SK-N-SH (cell line): ENCODE measurements around the gene SPACA6. TPM values are rescaled to one million over a fixed set of nuclear protein-coding genes. Genes with fewer than 3 reads are reported as not detected.

Experiments
- CTCF ChIA-PET: fragments of 300-600, 350-600 bp; formaldehyde crosslinking; extraction: SDS; loops from one replicate; lab custom pipeline; 2021; lab: Yijun Ruan, JAX
- POLR2A ChIA-PET: fragments of 350-600 bp; sonication (Branson Sonifier 250); formaldehyde crosslinking; extraction: SDS; loops from one replicate; lab custom pipeline; 2020; ENCODE audit warnings: antibody characterized with exemption, inconsistent platforms; lab: Yijun Ruan, JAX
- DNase-seq: peaks from one replicate; pipeline ENCODE4 v3.0.0; 2012
- H2AFZ ChIP-seq: fragments of 200-600 bp; sonication (generic); 2 replicates; pipeline ENCODE4 v1.8.1; 2016; ENCODE audit warnings: antibody characterized with exemption, mild to moderate bottlenecking, low read depth
- H3F3A ChIP-seq: fragments of 200-600 bp; sonication (generic); replicated peaks from 2 replicates; pipeline ENCODE3; 2016; ENCODE audit warnings: antibody characterized with exemption, mild to moderate bottlenecking; ENCODE audit not compliant: insufficient read depth
- H3K27ac ChIP-seq, 2 experiments: fragments of 200-500 bp in 1 of 2; fragments of 200-600 bp in 1 of 2; sonication (Bioruptor generic) in 1 of 2; sonication (generic), shearing (Covaris generic) in 1 of 2; 2 replicates each; pipeline versions ENCODE4 v1.5.1 to v1.6.1; 2014 to 2016; ENCODE audit warnings: low read depth in 2 of 2, inconsistent platforms in 1 of 2, low read length in 1 of 2, mild to moderate bottlenecking in 1 of 2, mixed read lengths in 1 of 2
- H3K27me3 ChIP-seq: fragments of 200-600 bp; sonication (generic), shearing (Covaris generic); 2 replicates; pipeline ENCODE4 v1.6.1; 2016; ENCODE audit warnings: mixed run types; ENCODE audit not compliant: insufficient read depth
- H3K36me3 ChIP-seq, 2 experiments: fragments of 200-500 bp in 1 of 2; fragments of 200-600 bp in 1 of 2; sonication (Bioruptor generic) in 1 of 2; sonication (generic) in 1 of 2; replicated peaks in 1 of 2; 2 replicates each; pipeline versions ENCODE3 to v1.5.1; 2014 to 2016; ENCODE audit warnings: low read length in 1 of 2, mild to moderate bottlenecking in 1 of 2; ENCODE audit not compliant: insufficient read depth in 2 of 2, control insufficient read depth in 1 of 2
- H3K4me1 ChIP-seq, 2 experiments: fragments of 200-500 bp in 1 of 2; fragments of 200-600 bp in 1 of 2; sonication (Bioruptor generic) in 1 of 2; sonication (generic), shearing (Covaris generic) in 1 of 2; 2 replicates each; pipeline versions ENCODE4 v1.5.1 to v1.6.1; 2014 to 2016; ENCODE audit warnings: low read depth in 1 of 2, low read length in 1 of 2, mixed run types in 1 of 2; ENCODE audit not compliant: insufficient read depth in 2 of 2, control insufficient read depth in 1 of 2
- H3K4me2 ChIP-seq: fragments of 200-600 bp; sonication (generic), shearing (Covaris generic); 2 replicates; pipeline ENCODE4 v1.6.1; 2017; ENCODE audit warnings: mixed run types
- H3K4me3 ChIP-seq, 2 experiments: fragments of 200-500 bp in 1 of 2; fragments of 200-600 bp in 1 of 2; sonication (Bioruptor generic) in 1 of 2; sonication (generic), shearing (Covaris generic) in 1 of 2; 2 replicates each; pipeline versions ENCODE4 v1.5.1 to v1.8.1; 2014 to 2016; ENCODE audit warnings: low read depth in 2 of 2, inconsistent platforms in 1 of 2, low read length in 1 of 2, mild to moderate bottlenecking in 1 of 2, mixed read lengths in 1 of 2, moderate library complexity in 1 of 2
- H3K79me2 ChIP-seq: fragments of 200-600 bp; sonication (generic); 2 replicates; pipeline ENCODE4 v1.8.1; 2017; ENCODE audit warnings: mild to moderate bottlenecking; ENCODE audit not compliant: insufficient read depth
- H3K9ac ChIP-seq: fragments of 200-600 bp; sonication (generic); 2 replicates; pipeline ENCODE4 v1.6.1; 2017; ENCODE audit warnings: mixed run types
- H3K9me2 ChIP-seq: fragments of 200-600 bp; sonication (generic); 2 replicates; pipeline ENCODE4 v1.6.1; 2017; ENCODE audit warnings: mixed run types
- H3K9me3 ChIP-seq: fragments of 200-600 bp; sonication (generic); 2 replicates; pipeline ENCODE4 v1.6.1; 2017; ENCODE audit warnings: mixed run types, mild to moderate bottlenecking, moderate library complexity
- H4K20me1 ChIP-seq: fragments of 200-600 bp; sonication (generic); 2 replicates; pipeline ENCODE4 v1.6.1; 2017; ENCODE audit warnings: mild to moderate bottlenecking, mixed run types; ENCODE audit not compliant: insufficient read depth
- ELF1 ChIP-seq: IDR thresholded peaks from 2 replicates; pipeline ENCODE4 v1.4.0; 2012
- FOSL2 ChIP-seq: IDR thresholded peaks from 2 replicates; pipeline ENCODE4 v1.4.0; 2012; ENCODE audit warnings: low read depth, mild to moderate bottlenecking, moderate library complexity, borderline replicate concordance
- FOXM1 ChIP-seq: IDR thresholded peaks from 2 replicates; pipeline ENCODE4 v1.4.0; 2012; ENCODE audit warnings: low read depth, mild to moderate bottlenecking
- GATA2 ChIP-seq: sonication (generic); formaldehyde crosslinking; IDR thresholded peaks from 2 replicates; pipeline ENCODE4 v1.5.0; 2020; ENCODE audit warnings: mild to moderate bottlenecking, missing genetic modification reagents
- JUND ChIP-seq: IDR thresholded peaks from 2 replicates; pipeline ENCODE4 v1.4.0; 2012
- NFIC ChIP-seq: IDR thresholded peaks from 2 replicates; pipeline ENCODE4 v1.4.0; 2012; ENCODE audit warnings: borderline replicate concordance
- NRF1 ChIP-seq: IDR thresholded peaks from 2 replicates; pipeline ENCODE4 v1.6.1; 2012; ENCODE audit warnings: low read depth, mild to moderate bottlenecking, low read length
- PBX3 ChIP-seq: IDR thresholded peaks from 2 replicates; pipeline ENCODE4; 2012
- RAD21 ChIP-seq: IDR thresholded peaks from 2 replicates; pipeline ENCODE4 v1.6.1; 2012; ENCODE audit warnings: mild to moderate bottlenecking, low read length
- RCOR1 ChIP-seq: fragments of 150-350 bp; IDR thresholded peaks from 2 replicates; pipeline ENCODE4 v1.6.1; 2017; ENCODE audit warnings: antibody characterized with exemption, low read length
- REST ChIP-seq: IDR thresholded peaks from 2 replicates; pipeline ENCODE4 v1.6.1; 2012; ENCODE audit warnings: mild to moderate bottlenecking, low read depth, low read length, moderate library complexity
- RFX5 ChIP-seq: IDR thresholded peaks from 2 replicates; pipeline ENCODE4 v1.6.1; 2012; ENCODE audit warnings: mild to moderate bottlenecking, improper control_type of control experiment, low read length
- RXRA ChIP-seq: IDR thresholded peaks from 2 replicates; pipeline ENCODE4 v1.4.0; 2012; ENCODE audit warnings: low read depth, mild to moderate bottlenecking, borderline replicate concordance
- SIN3A ChIP-seq: IDR thresholded peaks from 2 replicates; pipeline ENCODE4 v1.6.1; 2012; ENCODE audit warnings: low read depth, mild to moderate bottlenecking, low read length, moderate library complexity, borderline replicate concordance
- SMC3 ChIP-seq: IDR thresholded peaks from 2 replicates; pipeline ENCODE4 v1.6.1; 2012; ENCODE audit warnings: low read depth, low read length, improper control_type of control experiment
- TAF1 ChIP-seq: IDR thresholded peaks from 2 replicates; pipeline ENCODE4 v1.6.1; 2012; ENCODE audit warnings: low read depth, mild to moderate bottlenecking, low read length, moderate library complexity, borderline replicate concordance
- TCF12 ChIP-seq: IDR thresholded peaks from 2 replicates; pipeline ENCODE4 v1.4.0; 2012
- TEAD4 ChIP-seq: IDR thresholded peaks from 2 replicates; pipeline ENCODE4 v1.4.0; 2012; ENCODE audit warnings: mild to moderate bottlenecking, borderline replicate concordance; ENCODE audit not compliant: insufficient read depth
- ZBTB33 ChIP-seq: IDR thresholded peaks from 2 replicates; pipeline ENCODE4 v1.4.0; 2012; ENCODE audit warnings: low read depth, borderline replicate concordance
- WGBS: methylation state at CpG from one replicate; pipeline ENCODE4 v1.1.6; 2017; ENCODE audit warnings: low lambda C conversion rate; 5-methylcytosine and 5-hydroxymethylcytosine counted together
- polyA plus RNA-seq, 3 experiments: library from polyadenylated mRNA; depleted of rRNA; stranded (reverse); fragments of >200 nt; gene quantifications; 2 replicates each; pipeline ENCODE4 v1.2.3, GENCODE V29; 2012
- TF ChIP-seq, protein P1 (sequence below): fragments of 150-350 bp; IDR thresholded peaks from 2 replicates; pipeline ENCODE4 v1.6.1; 2016; ENCODE audit warnings: mild to moderate bottlenecking, low read depth, low read length

The SPACA6 gene
- polyA plus RNA-seq, 1 of the 3 experiments (the other 2 are of a cell fraction) = 15.8 TPM

GRCh38 chr19:51709575-51709974, 16.4 kb downstream of the SPACA6 start:
- H3K79me2 ChIP-seq = no peaks in the 10 kb centered on the region
- CTCF ChIA-PET = interaction anchor here (1.7 kb wide), 1 partner anchor 68 kb away, joined by 6 read pairs; no protein-coding TSS in a partner anchor

DNA sequence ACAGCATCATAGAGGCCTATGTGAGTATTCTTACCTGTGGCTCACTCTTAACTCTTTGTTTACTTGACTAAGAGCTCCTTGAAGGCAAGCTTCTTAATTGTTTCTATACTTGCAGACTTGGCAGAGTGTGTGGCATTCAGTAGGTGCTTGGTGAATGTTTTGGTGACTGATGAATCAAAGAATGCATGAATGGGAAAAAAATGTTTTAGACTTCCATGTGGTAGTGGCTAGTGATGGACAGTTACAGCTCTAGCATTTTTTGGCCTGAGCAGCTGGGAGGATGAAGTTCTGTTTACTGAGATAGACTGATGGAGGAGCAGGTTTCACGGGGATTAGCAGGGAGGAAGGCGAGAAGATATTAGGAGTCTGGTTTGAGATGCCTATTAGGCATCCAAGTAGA, 17.0 kb downstream of the SPACA6 start:
- Histone ChIP-seq H3K4me1 (peaks cover 0 to 2% of the 10 kb centered on the region in 2 experiments; a peak in 1 of 4 replicates), H4K20me1 (peaks cover 3% of the 10 kb centered on the region; the same call in 1 of the 2 replicates), H3K27me3 (no peaks in the 10 kb centered on the region), H3F3A (peaks cover 41% of the 10 kb centered on the region), H3K36me3 (peaks cover 12 to 35% of the 10 kb centered on the region in 2 experiments), H2AFZ (no peak overlapping the region), H3K27ac (no peak overlapping the region), H3K4me3 (no peak overlapping the region), H3K4me2 (no peak overlapping the region), H3K9ac (no peak overlapping the region), H3K9me3 (no peaks in the 10 kb centered on the region), H3K9me2 (no peaks in the 10 kb centered on the region), H3K79me2 (no peaks in the 10 kb centered on the region)
- 31% methylated on average over 2 of the region's 2 CpGs for WGBS
- ChIA-PET POLR2A (interaction anchor here (0.6 kb wide), 1 partner anchor 59 kb away, joined by 3 read pairs; no protein-coding TSS in a partner anchor), CTCF (interaction anchor here (0.9 to 1.7 kb wide), 2 partner anchors 68 to 313 kb away, joined by 3 to 6 read pairs; no protein-coding TSS in a partner anchor)
- no peak for DNase-seq
- no peak for TF ChIP-seq RFX5
- TF ChIP-seq TEAD4 = no peak
- no peak for TF ChIP-seq GATA2 (CRISPR knock-in tag)
- no peak for TF ChIP-seq FOXM1
- TF ChIP-seq REST = no peak
- no peak for TF ChIP-seq SMC3
- no peak for TF ChIP-seq FOSL2
- TF ChIP-seq TCF12 = no peak
- TF ChIP-seq SIN3A = no peak
- TF ChIP-seq NFIC = no peak
- TF ChIP-seq RCOR1 = no peak
- TF ChIP-seq, protein P1, sequence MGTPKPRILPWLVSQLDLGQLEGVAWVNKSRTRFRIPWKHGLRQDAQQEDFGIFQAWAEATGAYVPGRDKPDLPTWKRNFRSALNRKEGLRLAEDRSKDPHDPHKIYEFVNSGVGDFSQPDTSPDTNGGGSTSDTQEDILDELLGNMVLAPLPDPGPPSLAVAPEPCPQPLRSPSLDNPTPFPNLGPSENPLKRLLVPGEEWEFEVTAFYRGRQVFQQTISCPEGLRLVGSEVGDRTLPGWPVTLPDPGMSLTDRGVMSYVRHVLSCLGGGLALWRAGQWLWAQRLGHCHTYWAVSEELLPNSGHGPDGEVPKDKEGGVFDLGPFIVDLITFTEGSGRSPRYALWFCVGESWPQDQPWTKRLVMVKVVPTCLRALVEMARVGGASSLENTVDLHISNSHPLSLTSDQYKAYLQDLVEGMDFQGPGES = no peak
- no peak for TF ChIP-seq ZBTB33
- TF ChIP-seq TAF1 = no peak
- TF ChIP-seq JUND = no peak
- no peak for TF ChIP-seq RAD21
- no peak for TF ChIP-seq NRF1
- no peak for TF ChIP-seq PBX3

More at GRCh38 chr19:51709575-51709974, 16.4 kb downstream of the SPACA6 start:
- peaks cover 15 to 39% of the 10 kb centered on the region in 2 experiments for H3K36me3 ChIP-seq
- 48% methylated on average over 6 of the region's 6 CpGs for WGBS
- H3K9me2 ChIP-seq = no peaks in the 10 kb centered on the region
- no peak for DNase-seq
- H3K9ac ChIP-seq = no peak overlapping the region
- no peak overlapping the region for H2AFZ ChIP-seq
- TF ChIP-seq SMC3 (no peak), RXRA (no peak), ELF1 (no peak)
- POLR2A ChIA-PET = no interaction called here
- no peak overlapping the region for H3K4me3 ChIP-seq
- peaks cover 0 to 5% of the 10 kb centered on the region in 2 experiments; a peak in 1 of 4 replicates for H3K4me1 ChIP-seq
- H3K4me2 ChIP-seq = no peak overlapping the region
- peaks cover 4% of the 10 kb centered on the region; the same call in 1 of the 2 replicates for H4K20me1 ChIP-seq
- no peaks in the 10 kb centered on the region for H3K9me3 ChIP-seq
- peaks cover 41% of the 10 kb centered on the region for H3F3A ChIP-seq
- no peak overlapping the region for H3K27ac ChIP-seq
- H3K27me3 ChIP-seq = no peaks in the 10 kb centered on the region
